ENCODE data around the gene DMP1.

DMP1 gene

DNA sequence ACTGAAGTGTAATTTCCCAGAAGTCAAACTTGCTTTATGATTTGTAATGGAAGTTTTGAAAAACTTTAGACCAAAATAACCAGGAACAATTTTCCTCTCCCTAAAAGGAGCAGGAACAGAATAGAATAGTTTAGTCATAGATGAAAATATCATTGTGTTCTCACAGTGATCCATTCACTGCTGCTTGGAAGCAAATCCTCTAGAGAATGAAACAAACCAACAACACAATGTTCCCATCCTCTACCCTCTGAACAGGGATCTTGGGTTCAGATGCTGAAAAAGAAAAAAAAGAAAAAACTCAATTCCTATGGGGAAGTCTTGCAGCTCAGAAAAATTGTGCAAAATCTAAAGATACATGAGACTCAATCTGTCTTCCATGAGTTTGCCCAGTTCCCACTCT is 29.6 kb upstream of the DMP1 start:
- DNase-seq (ENCODE audit: extremely low read depth, insufficient read length), result no peak
- no peaks in the 10 kb centered on the region for H3K27me3 ChIP-seq (replicated peaks; ENCODE audit: control insufficient read depth, insufficient read depth, low read length)
- H3K4me3 ChIP-seq (replicated peaks; ENCODE audit: low read depth, low read length), result no peak overlapping the region
- H3K36me3 ChIP-seq (ENCODE audit: control insufficient read depth, insufficient read depth, low read length), result no peaks in the 10 kb centered on the region
- TF ChIP-seq, protein P1, sequence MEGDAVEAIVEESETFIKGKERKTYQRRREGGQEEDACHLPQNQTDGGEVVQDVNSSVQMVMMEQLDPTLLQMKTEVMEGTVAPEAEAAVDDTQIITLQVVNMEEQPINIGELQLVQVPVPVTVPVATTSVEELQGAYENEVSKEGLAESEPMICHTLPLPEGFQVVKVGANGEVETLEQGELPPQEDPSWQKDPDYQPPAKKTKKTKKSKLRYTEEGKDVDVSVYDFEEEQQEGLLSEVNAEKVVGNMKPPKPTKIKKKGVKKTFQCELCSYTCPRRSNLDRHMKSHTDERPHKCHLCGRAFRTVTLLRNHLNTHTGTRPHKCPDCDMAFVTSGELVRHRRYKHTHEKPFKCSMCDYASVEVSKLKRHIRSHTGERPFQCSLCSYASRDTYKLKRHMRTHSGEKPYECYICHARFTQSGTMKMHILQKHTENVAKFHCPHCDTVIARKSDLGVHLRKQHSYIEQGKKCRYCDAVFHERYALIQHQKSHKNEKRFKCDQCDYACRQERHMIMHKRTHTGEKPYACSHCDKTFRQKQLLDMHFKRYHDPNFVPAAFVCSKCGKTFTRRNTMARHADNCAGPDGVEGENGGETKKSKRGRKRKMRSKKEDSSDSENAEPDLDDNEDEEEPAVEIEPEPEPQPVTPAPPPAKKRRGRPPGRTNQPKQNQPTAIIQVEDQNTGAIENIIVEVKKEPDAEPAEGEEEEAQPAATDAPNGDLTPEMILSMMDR (IDR thresholded peaks at IDR 0.05; ENCODE audit: insufficient read depth, low read length, poor library complexity, severe bottlenecking), result no peak

- no peak for DNase-seq (ENCODE audit: extremely low read depth, insufficient read length)
- no peaks in the 10 kb centered on the region for H3K36me3 ChIP-seq (ENCODE audit: control insufficient read depth, insufficient read depth, low read length)
- H3K4me3 ChIP-seq (replicated peaks; ENCODE audit: low read depth, low read length), result no peak overlapping the region
- TF ChIP-seq, protein P1 (IDR thresholded peaks at IDR 0.05; ENCODE audit: insufficient read depth, low read length, poor library complexity, severe bottlenecking), result no peak
- H3K27me3 ChIP-seq (replicated peaks; ENCODE audit: control insufficient read depth, insufficient read depth, low read length), result no peaks in the 10 kb centered on the region
Measured at GRCh38 chr4:87622303-87622702, 27.8 kb upstream of the DMP1 start.

- TF ChIP-seq, protein P1 (IDR thresholded peaks at IDR 0.05; ENCODE audit: insufficient read depth, low read length, poor library complexity, severe bottlenecking), result no peak
- H3K36me3 ChIP-seq (ENCODE audit: control insufficient read depth, insufficient read depth, low read length), result no peaks in the 10 kb centered on the region
- no peak overlapping the region for H3K4me3 ChIP-seq (replicated peaks; ENCODE audit: low read depth, low read length)
- no peak for DNase-seq (ENCODE audit: extremely low read depth, insufficient read length)
- no peaks in the 10 kb centered on the region for H3K27me3 ChIP-seq (replicated peaks; ENCODE audit: control insufficient read depth, insufficient read depth, low read length)
Measured at GRCh38 chr4:87624698-87625097, 25.4 kb upstream of the DMP1 start.

DNA sequence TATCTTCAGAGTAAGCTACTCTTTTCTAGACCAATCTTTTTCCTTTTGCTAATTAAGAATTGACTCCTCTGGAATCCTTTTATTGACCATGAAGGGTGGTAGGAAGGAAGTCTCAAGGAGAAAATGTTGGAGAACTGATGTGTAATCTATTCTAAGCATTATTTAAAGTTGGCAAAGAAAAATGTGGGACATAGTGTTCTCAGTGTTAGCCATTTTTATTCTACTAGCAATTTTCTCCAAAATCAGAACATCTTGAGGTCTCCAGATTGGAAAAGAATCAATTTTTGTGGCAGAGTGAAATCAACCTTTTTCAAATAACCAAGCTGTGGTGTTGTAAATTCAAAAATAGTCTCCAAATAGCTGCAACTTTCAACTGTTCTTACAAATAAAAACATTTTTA is 18.4 kb upstream of the DMP1 start:
- no peaks in the 10 kb centered on the region for H3K36me3 ChIP-seq (ENCODE audit: control insufficient read depth, insufficient read depth, low read length)
- no peak for DNase-seq (ENCODE audit: extremely low read depth, insufficient read length)
- no peak overlapping the region for H3K4me3 ChIP-seq (replicated peaks; ENCODE audit: low read depth, low read length)
- TF ChIP-seq, protein P1 (IDR thresholded peaks at IDR 0.05; ENCODE audit: insufficient read depth, low read length, poor library complexity, severe bottlenecking), result no peak
- no peaks in the 10 kb centered on the region for H3K27me3 ChIP-seq (replicated peaks; ENCODE audit: control insufficient read depth, insufficient read depth, low read length)

DNA sequence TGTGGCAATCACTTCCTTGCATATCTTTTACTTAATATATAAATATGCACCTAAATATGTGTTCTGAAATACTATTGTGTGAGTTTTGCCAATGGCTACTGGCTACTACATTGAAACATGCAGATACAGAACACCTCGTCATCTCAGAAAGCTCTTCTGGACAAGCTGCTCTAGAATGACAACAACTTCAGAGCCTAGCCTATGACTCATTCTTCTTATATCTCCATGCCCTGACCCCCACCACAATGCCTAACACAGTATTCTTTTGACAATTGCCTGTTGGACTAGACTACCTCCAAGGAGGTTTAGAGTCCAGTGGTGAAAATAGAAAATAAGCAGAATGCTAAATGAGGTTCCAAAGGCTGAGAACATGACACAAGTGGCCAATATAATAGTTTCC is 17.6 kb upstream of the DMP1 start:
- Histone ChIP-seq H3K27me3 (replicated peaks; ENCODE audit: control insufficient read depth, insufficient read depth, low read length) (no peaks in the 10 kb centered on the region), H3K4me3 (replicated peaks; ENCODE audit: low read depth, low read length) (no peak overlapping the region), H3K36me3 (ENCODE audit: control insufficient read depth, insufficient read depth, low read length) (no peaks in the 10 kb centered on the region)
- DNase-seq (ENCODE audit: extremely low read depth, insufficient read length), result no peak
- TF ChIP-seq, protein P1 (IDR thresholded peaks at IDR 0.05; ENCODE audit: insufficient read depth, low read length, poor library complexity, severe bottlenecking), result no peak

DNA sequence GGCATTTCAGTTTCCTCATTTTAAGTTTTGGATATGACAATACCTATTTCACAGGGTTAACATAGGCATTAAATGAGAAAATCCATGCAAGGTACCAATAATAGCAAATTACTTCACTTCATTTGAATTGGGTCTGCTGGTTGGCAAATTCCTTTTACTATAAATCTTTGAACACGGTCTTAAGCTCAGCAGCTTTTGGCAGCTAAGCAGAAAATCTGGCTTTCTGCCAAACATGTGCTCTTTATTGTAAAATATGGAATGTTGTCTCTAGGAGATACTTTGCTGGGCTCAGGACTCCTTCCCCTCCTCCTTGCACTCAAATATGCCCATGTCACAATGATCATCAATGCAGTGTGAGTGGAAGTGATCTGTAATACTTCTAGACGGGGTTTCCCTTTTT is 16.8 kb upstream of the DMP1 start:
- Histone ChIP-seq H3K4me3 (replicated peaks; ENCODE audit: low read depth, low read length) (no peak overlapping the region), H3K36me3 (ENCODE audit: control insufficient read depth, insufficient read depth, low read length) (no peaks in the 10 kb centered on the region), H3K27me3 (replicated peaks; ENCODE audit: control insufficient read depth, insufficient read depth, low read length) (no peaks in the 10 kb centered on the region)
- TF ChIP-seq, protein P1 (IDR thresholded peaks at IDR 0.05; ENCODE audit: insufficient read depth, low read length, poor library complexity, severe bottlenecking), result no peak
- DNase-seq (ENCODE audit: extremely low read depth, insufficient read length), result no peak

Data from GM06990 (cell line).